Ovary (tissue), 9 donors: Measurements from ENCODE around the gene PHLDB1. TPM values are rescaled to one million over a fixed set of nuclear protein-coding genes. Genes with fewer than 3 reads are reported as not detected.
A peak's percentile ranks its signal among the peaks of the same experiment; 100 is the strongest.
"Not testable (repeated sequence)": the region's sequence is repeated elsewhere in the genome, so short reads cannot be mapped to it uniquely, and the experiment has no call there.

Source experiments
- DNase-seq, 5 donors: peaks; one replicate each; pipeline ENCODE4 v3.0.0-alpha.2; 2019 to 2020
- H3K27ac ChIP-seq, 2 donors: fragments of 200-600 bp; one replicate each; pipeline versions ENCODE4 v1.5.1 to v1.8.0; 2019 to 2022
- H3K27me3 ChIP-seq: fragments of 200-600 bp; one replicate; pipeline ENCODE4 v1.8.0; 2022
- H3K36me3 ChIP-seq: fragments of 200-600 bp; sonication (generic); one replicate; pipeline ENCODE4 v1.5.1; 2019
- H3K4me1 ChIP-seq: one replicate; pipeline ENCODE4 v1.8.1; 2013; ENCODE audit warnings: mild to moderate bottlenecking, moderate library complexity; ENCODE audit not compliant: insufficient read depth
- H3K4me3 ChIP-seq: fragments of 200-600 bp; sonication (generic); one replicate; pipeline ENCODE4 v1.5.1; 2017
- H3K9me3 ChIP-seq, 2 donors: fragments of 200-600 bp in 1 of 2; sonication (generic) in 1 of 2; one replicate each; pipeline versions ENCODE4 v1.5.1 to v1.8.1; 2013 to 2019; ENCODE audit warnings: mild to moderate bottlenecking in 1 of 2, moderate library complexity in 1 of 2
- EP300 ChIP-seq: sonication (generic); formaldehyde crosslinking; IDR thresholded peaks from one replicate; pipeline ENCODE4 v1.6.1; 2017; ENCODE audit warnings: antibody characterized with exemption
- POLR2A ChIP-seq: fragments of 450-650 bp; IDR thresholded peaks from one replicate; pipeline ENCODE4 v1.6.1; 2017; ENCODE audit warnings: antibody characterized with exemption, mild to moderate bottlenecking, moderate library complexity
- WGBS, 3 donors: extraction: QIAGEN DNeasy Blood & Tissue Kit in 1 of 3; methylation state at CpG; one replicate each; pipeline versions ENCODE4 v1.1.5 to v1.1.7; 2013 to 2017; 5-methylcytosine and 5-hydroxymethylcytosine counted together
- intact Hi-C, 4 donors: fragments of 100-400 bp; cut with DNase I; formaldehyde crosslinking; loops; one replicate each; pipeline versions ENCODE4 v1.11.0 to v1.15.1; 2022 to 2023
- polyA plus RNA-seq, 2 donors: library from polyadenylated mRNA; stranded (reverse); fragments of 200-250 nt in 1 of 2; fragments of 350-450 nt in 1 of 2; fragmentation: Illumina TruSeq in 1 of 2; extraction: RNeasy Lipid Tissue Mini Kit (QIAGEN cat#74804) in 1 of 2; gene quantifications; one replicate each; pipeline ENCODE4 v1.2.3, GENCODE V29; 2013 to 2014
- total RNA-seq, 7 donors: library from RNA; depleted of rRNA in 2 of 7; stranded (reverse); fragments of >200 nt in 2 of 7; fragmentation: NEBNext Ultra II Directional in 3 of 7; extraction: Animal tissue kit (Norgen Biotek cat#: 25700) in 3 of 7; gene quantifications; one replicate each; pipeline versions ENCODE4 v1.1.0 to v1.2.4, GENCODE V29; 2016 to 2023
- TF ChIP-seq, protein P1 (sequence below), 3 donors: fragments of 450-650 bp in 2 of 3; fragments of 200-600 bp in 1 of 3; IDR thresholded peaks; one replicate each; pipeline versions ENCODE4 v1.5.1 to v1.8.0; 2016 to 2022; ENCODE audit warnings: antibody characterized with exemption in 3 of 3, mild to moderate bottlenecking in 1 of 3
- donor health status: DM: no; HTN: no; CAD: no; lungs with moderate emphysema.
- donor health status: DM: no; HTN: no; CAD: no.
- donor health status: Bipolar disorder and iron deficiency.
- donor health status: DM: yes; HTN: yes; CAD: no.
- donor health status: DM: no; HTN: no; CAD: no.
- donor health status: DM: yes; HTN: yes; CAD: no.

Gene PHLDB1
- total and polyA plus RNA-seq, 9 donors, result 46.2 to 265 (median 137) TPM

DNA sequence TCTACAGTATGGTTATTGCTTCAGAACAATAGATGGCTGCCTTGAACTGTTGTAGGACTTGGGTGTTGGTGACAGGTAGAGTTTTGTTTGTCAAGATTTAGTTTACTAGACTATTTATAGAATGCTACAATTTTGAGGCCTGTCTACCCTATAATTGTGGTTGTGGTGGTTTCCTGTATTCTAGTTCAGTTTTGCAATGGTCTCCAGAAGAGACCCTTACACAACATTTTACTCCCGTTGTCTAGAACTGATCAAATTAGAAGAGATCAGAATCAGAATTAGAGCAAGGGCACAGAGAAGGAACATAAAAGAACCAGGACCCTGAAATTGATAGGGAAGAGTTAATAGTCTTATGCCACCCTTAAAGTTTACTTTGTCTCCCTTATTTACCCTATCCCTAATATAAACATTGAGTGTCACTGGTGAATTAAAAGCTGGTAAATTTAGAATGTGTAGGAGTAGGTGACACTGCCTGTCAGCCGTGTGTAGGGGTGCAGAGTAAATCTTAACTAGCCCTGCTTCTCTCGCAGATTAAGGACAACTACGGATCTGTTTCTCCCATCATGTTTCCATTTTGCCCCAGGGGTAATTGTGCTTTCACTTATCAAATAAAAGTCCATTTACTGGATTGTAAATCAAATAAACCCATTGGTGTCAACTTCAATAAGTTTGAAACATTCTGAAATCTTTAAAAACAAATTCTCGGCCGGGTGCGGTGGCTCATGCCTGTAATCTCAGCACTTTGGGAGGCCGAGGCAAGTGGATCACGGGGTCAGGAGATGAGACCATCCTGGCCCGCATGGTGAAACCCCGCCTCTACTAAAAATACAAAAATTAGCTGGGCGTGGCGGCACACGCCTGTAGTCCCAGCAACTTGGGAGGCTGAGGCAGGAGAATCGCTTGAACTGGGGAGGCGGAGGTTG, 10.9 kb upstream of the PHLDB1 start:
- Histone ChIP-seq H3K27ac (no peak overlapping the region), H3K36me3 (no peaks in the 10 kb centered on the region), H3K27me3 (no peaks in the 10 kb centered on the region), H3K4me1 (no peaks in the 10 kb centered on the region), H3K4me3 (no peak overlapping the region), H3K9me3 (no peaks in the 10 kb centered on the region)
- TF ChIP-seq EP300 (no peak), POLR2A (no peak)
- TF ChIP-seq, protein P1, sequence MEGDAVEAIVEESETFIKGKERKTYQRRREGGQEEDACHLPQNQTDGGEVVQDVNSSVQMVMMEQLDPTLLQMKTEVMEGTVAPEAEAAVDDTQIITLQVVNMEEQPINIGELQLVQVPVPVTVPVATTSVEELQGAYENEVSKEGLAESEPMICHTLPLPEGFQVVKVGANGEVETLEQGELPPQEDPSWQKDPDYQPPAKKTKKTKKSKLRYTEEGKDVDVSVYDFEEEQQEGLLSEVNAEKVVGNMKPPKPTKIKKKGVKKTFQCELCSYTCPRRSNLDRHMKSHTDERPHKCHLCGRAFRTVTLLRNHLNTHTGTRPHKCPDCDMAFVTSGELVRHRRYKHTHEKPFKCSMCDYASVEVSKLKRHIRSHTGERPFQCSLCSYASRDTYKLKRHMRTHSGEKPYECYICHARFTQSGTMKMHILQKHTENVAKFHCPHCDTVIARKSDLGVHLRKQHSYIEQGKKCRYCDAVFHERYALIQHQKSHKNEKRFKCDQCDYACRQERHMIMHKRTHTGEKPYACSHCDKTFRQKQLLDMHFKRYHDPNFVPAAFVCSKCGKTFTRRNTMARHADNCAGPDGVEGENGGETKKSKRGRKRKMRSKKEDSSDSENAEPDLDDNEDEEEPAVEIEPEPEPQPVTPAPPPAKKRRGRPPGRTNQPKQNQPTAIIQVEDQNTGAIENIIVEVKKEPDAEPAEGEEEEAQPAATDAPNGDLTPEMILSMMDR (IDR thresholded peaks at IDR 0.05), result no peak
- WGBS, 3 donors, result 83 to 86% (median 85%) methylated on average over 16 of the region's 16 CpGs
- no peak for DNase-seq
- intact Hi-C loops, result loop anchor here in 1 of 4 donors (2.0 kb wide), 1 partner anchor 62 kb away; no protein-coding TSS in a partner anchor

- Histone ChIP-seq H3K9me3 (no peaks in the 10 kb centered on the region), H3K36me3 (no peaks in the 10 kb centered on the region), H3K27me3 (no peaks in the 10 kb centered on the region), H3K27ac (no peak overlapping the region), H3K4me1 (peaks cover 2% of the 10 kb centered on the region), H3K4me3 (no peak overlapping the region)
- 87 to 89% (median 88%) methylated on average over 9 of the region's 9 CpGs for WGBS, 3 donors
- intact Hi-C loops, result loop anchor here in 1 of 4 donors (2.0 kb wide), 1 partner anchor 61 kb away; no protein-coding TSS in a partner anchor
- no peak for TF ChIP-seq EP300
- DNase-seq, result no peak
These were observed 9.9 kb upstream of the PHLDB1 start for GRCh38 chr11:118597556-118597955.

DNA sequence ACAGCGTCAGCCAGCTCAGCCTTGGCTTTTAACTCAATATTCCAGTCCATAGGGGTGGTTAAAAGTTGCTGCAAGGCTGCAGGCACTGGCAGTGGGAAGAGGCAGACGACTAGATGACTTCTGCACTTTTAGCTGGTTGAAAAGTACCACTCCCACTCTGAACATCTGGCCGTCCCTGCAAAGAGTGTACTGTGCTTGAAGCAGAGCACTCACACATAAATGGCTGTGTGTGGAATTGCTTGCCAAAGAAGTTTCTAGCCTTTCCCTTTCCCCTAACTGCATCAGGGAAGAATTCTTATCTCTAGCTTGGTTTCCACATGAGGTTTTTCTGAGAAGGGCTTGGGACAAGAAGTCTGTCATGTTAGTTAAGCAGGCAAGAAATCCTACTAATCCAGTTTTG, 5.1 kb upstream of the PHLDB1 start:
- H3K27ac ChIP-seq, result no peak overlapping the region
- intact Hi-C loops, result no loop called here
- DNase-seq, result no peak
- H3K27me3 ChIP-seq, result no peaks in the 10 kb centered on the region
- peaks cover 12% of the 10 kb centered on the region for H3K4me1 ChIP-seq
- H3K9me3 ChIP-seq, result no peaks in the 10 kb centered on the region
- WGBS, 3 donors, result 14 to 32% (median 20%) methylated on average over 3 of the region's 3 CpGs
- no peak for TF ChIP-seq EP300
- TF ChIP-seq, protein P1 (IDR thresholded peaks at IDR 0.05), result no peak
- TF ChIP-seq POLR2A, result no peak
- no peak overlapping the region for H3K4me3 ChIP-seq
- H3K36me3 ChIP-seq, result no peaks in the 10 kb centered on the region

DNA sequence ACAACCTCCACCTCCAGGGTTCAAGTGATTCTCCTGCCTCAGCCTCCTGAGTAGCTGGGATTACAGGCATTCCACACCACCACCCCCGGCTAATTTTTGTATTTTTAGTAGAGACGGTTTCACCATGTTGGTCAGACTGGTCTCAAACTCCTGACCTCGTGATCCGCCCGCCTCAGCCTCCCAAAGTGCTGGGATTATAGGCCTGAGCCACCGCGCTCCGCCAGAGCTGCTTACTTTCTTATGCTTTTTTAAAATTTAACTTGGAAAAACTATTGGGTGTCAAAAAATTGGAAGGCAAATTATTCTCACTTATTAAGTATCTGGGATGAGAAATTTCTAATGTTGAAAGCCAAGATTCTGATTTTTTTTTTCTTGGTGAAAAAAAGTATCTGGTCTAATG, 3.7 kb upstream of the PHLDB1 start:
- H3K27ac ChIP-seq, result peak overlapping the region in 1 of 2 donors; percentile 87
- WGBS, 3 donors, result 71 to 79% (median 78%) methylated on average over 8 of the region's 8 CpGs
- H3K4me3 ChIP-seq, DNase-seq, H3K9me3 ChIP-seq, H3K36me3 ChIP-seq, intact Hi-C loops, H3K27me3 ChIP-seq: not testable (repeated sequence)
- peaks cover 13% of the 10 kb centered on the region for H3K4me1 ChIP-seq

GRCh38 chr11:118604566-118604965, 2.8 kb upstream of the PHLDB1 start:
- Histone ChIP-seq H3K27me3 (no peaks in the 10 kb centered on the region), H3K4me1 (peaks cover 16% of the 10 kb centered on the region), H3K36me3 (no peaks in the 10 kb centered on the region), H3K9me3 (no peaks in the 10 kb centered on the region), H3K4me3 (no peak overlapping the region), H3K27ac (peak overlapping the region; percentile 32 to 87)
- intact Hi-C loops, result no loop called here
- TF ChIP-seq POLR2A (no peak), EP300 (no peak)
- TF ChIP-seq, protein P1 (IDR thresholded peaks at IDR 0.05), result no peak
- DNase-seq, result no peak
- 15 to 31% (median 23%) methylated on average over 3 of the region's 3 CpGs for WGBS, 3 donors
